GM13976 (cell line): Measurements from ENCODE around the gene DPH3.

Experiments used
- DNase-seq: peaks from one replicate; pipeline ENCODE4 v3.0.0; 2012; ENCODE audit warnings: low spot score
- in situ Hi-C: fragments of 300-500 bp; cut with MboI; formaldehyde crosslinking; loops from one replicate; pipeline ENCODE4 v1.12.0; 2022; ENCODE audit warnings: low sequenced_read_pairs, mixed read lengths, inconsistent platforms; ENCODE audit not compliant: unreplicated experiment
- TF ChIP-seq, protein P1 (sequence below): IDR thresholded peaks from 2 replicates; pipeline ENCODE4 v1.5.1; 2012; ENCODE audit warnings: borderline replicate concordance, mild to moderate bottlenecking; ENCODE audit not compliant: insufficient read depth; ENCODE audit errors: extremely low read depth, missing control alignments, control extremely low read depth

The DPH3 gene

GRCh38 chr3:16258866-16259265 lies 5.9 kb downstream of the DPH3 start:
- TF ChIP-seq, protein P1, sequence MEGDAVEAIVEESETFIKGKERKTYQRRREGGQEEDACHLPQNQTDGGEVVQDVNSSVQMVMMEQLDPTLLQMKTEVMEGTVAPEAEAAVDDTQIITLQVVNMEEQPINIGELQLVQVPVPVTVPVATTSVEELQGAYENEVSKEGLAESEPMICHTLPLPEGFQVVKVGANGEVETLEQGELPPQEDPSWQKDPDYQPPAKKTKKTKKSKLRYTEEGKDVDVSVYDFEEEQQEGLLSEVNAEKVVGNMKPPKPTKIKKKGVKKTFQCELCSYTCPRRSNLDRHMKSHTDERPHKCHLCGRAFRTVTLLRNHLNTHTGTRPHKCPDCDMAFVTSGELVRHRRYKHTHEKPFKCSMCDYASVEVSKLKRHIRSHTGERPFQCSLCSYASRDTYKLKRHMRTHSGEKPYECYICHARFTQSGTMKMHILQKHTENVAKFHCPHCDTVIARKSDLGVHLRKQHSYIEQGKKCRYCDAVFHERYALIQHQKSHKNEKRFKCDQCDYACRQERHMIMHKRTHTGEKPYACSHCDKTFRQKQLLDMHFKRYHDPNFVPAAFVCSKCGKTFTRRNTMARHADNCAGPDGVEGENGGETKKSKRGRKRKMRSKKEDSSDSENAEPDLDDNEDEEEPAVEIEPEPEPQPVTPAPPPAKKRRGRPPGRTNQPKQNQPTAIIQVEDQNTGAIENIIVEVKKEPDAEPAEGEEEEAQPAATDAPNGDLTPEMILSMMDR = no peak
- in situ Hi-C loops = no loop called here
- no peak for DNase-seq

DNA sequence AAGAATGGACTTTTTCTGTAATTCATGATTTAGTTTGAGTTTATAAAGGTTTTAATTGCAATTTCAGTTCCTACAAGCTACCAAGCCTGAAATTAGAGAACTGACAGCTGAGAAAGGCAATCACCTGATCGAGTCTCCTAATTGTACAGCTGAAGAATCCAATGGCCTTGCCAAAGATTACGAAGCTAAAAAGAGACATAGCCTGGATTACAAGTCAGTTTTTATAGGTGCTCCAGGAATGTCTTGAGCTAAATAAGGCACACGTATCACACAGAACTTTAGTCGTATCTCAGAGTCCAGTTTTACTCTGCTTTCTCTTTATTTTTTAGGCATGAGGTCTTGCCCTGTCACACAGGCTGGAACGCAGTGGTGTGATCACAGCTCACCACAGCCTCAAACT lies 6.6 kb downstream of the DPH3 start:
- TF ChIP-seq, protein P1 = no peak
- no peak for DNase-seq
- in situ Hi-C loops = no loop called here

- in situ Hi-C loops = no loop called here
- no peak for DNase-seq
- TF ChIP-seq, protein P1 = no peak
Observed at GRCh38 chr3:16257309-16257708, 7.4 kb downstream of the DPH3 start.

GRCh38 chr3:16255726-16256125 lies 9.0 kb downstream of the DPH3 start:
- TF ChIP-seq, protein P1 = no peak
- in situ Hi-C loops = no loop called here
- no peak for DNase-seq

- in situ Hi-C loops = no loop called here
- TF ChIP-seq, protein P1 = no peak
- no peak for DNase-seq
Observed at GRCh38 chr3:16255326-16255725, 9.4 kb downstream of the DPH3 start.

- TF ChIP-seq, protein P1 = no peak
- in situ Hi-C loops = no loop called here
- DNase-seq = no peak
Observed at GRCh38 chr3:16254916-16255315, 9.8 kb downstream of the DPH3 start.

DNA sequence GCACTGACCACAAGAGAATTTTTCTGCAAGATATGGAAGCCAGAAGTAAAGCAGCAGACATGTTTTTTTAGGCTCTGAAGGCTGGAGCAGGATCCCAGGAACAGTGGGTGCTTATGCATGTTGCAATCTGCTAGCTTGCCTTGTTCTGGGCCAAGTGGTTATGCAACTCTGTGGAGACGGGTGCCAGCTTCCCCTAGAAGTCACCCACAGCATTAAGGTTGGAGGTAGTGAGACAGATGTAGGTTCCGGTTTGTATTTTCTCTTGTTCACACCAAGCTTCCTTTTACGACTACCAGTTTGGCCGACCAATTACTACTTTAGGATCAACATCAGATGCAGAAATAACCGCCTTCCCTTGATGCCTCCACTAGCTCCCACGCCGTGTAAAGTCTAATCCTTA lies 11.1 kb downstream of the DPH3 start:
- no peak for DNase-seq
- in situ Hi-C loops = no loop called here
- TF ChIP-seq, protein P1 = no peak
